Measurements from ENCODE around the gene SREK1IP1. TPM values are rescaled to one million over a fixed set of nuclear protein-coding genes. Genes with fewer than 3 reads are reported as not detected.

Gene SREK1IP1
- total RNA-seq, 1 experiment from 2014 or later: 25.5 TPM

- BruUV-seq (replicated peaks): no TSS peak
- H3K4me3 ChIP-seq (replicated peaks in 1 of 2; ENCODE audit: low read depth in 1 of 2, low read length in 2 of 2): no peak overlapping the region
- H2AFZ ChIP-seq (ENCODE audit: low read depth, low read length, poor library complexity, severe bottlenecking): no peak overlapping the region
- no peaks in the 10 kb centered on the region for H3K9me3 ChIP-seq (ENCODE audit: control insufficient read depth in 1 of 2, insufficient read depth in 1 of 2, low read depth in 1 of 2, low read length in 2 of 2)
- no peaks in the 10 kb centered on the region for H3K4me1 ChIP-seq (ENCODE audit: control insufficient read depth in 1 of 2, insufficient read depth in 2 of 2, low read length in 2 of 2)
- 0 out of 2 replicates have a peak, but pooled peaks cover 5% of the 10 kb centered on the region for H3K27me3 ChIP-seq (ENCODE audit: insufficient read depth, low read length)
- ChIA-PET RAD21 (ENCODE audit: low non-redundant PET in 1 of 2, low total read pairs in 2 of 2, uncharacterized antibody in 2 of 2, unreplicated experiment in 2 of 2) (no interaction called here), POLR2A (no interaction called here), CTCF (no interaction called here)
- H3K9me2 ChIP-seq (ENCODE audit: insufficient read depth): no peaks in the 10 kb centered on the region
- no peaks in the 10 kb centered on the region for H3K36me3 ChIP-seq (ENCODE audit: control insufficient read depth in 1 of 2, insufficient read depth in 2 of 2, low read length in 2 of 2)
- intact Hi-C loops (cut with micrococcal nuclease): no loop called here
- ATAC-seq (no peak), DNase-seq (ENCODE audit: low read depth, low spot score) (no peak)
- H3K27ac ChIP-seq (ENCODE audit: low read depth, low read length): no peak overlapping the region
- no peaks in the 10 kb centered on the region for H4K20me1 ChIP-seq (ENCODE audit: insufficient read depth)
- no peak overlapping the region for H3K4me2 ChIP-seq (ENCODE audit: low read length)
- no peaks in the 10 kb centered on the region for H3K79me2 ChIP-seq (ENCODE audit: insufficient read depth, low read length)
- TF ChIP-seq RAD21 (IDR thresholded peaks at IDR 0.05; ENCODE audit: low read depth) (no peak), SIN3A (IDR thresholded peaks at IDR 0.05; ENCODE audit: low read depth) (no peak), CTCF (IDR thresholded peaks at IDR 0.05 in 2 of 3, conservative IDR thresholded peaks at IDR 0.05 in 1 of 3; ENCODE audit: borderline replicate concordance in 1 of 3, insufficient read depth in 1 of 3, low read depth in 2 of 3, low read length in 2 of 3) (no peak), SP1 (IDR thresholded peaks at IDR 0.05; ENCODE audit: low read depth) (no peak), EGR1 (IDR thresholded peaks at IDR 0.05; ENCODE audit: low read depth) (no peak)
- no peak overlapping the region for H3K9ac ChIP-seq (ENCODE audit: low read length)
Measured at GRCh38 chr5:64685866-64686265, 82.6 kb downstream of the SREK1IP1 start.

GRCh38 chr5:64682608-64683007 lies 85.9 kb downstream of the SREK1IP1 start:
- no peak overlapping the region for H3K4me3 ChIP-seq (replicated peaks in 1 of 2; ENCODE audit: low read depth in 1 of 2, low read length in 2 of 2)
- no peak overlapping the region for H3K9ac ChIP-seq (ENCODE audit: low read length)
- TF ChIP-seq RAD21 (IDR thresholded peaks at IDR 0.05; ENCODE audit: low read depth) (0 out of 2 replicates have a peak, but pooled peaks have one; percentile 14), CBX3 (IDR thresholded peaks at IDR 0.05; ENCODE audit: low read depth) (no peak), CTCF (IDR thresholded peaks at IDR 0.05 in 2 of 3, conservative IDR thresholded peaks at IDR 0.05 in 1 of 3; ENCODE audit: borderline replicate concordance in 1 of 3, insufficient read depth in 1 of 3, low read depth in 2 of 3, low read length in 2 of 3) (peak; percentile 48 to 58 (median 51); a peak in 5 of 6 replicates), JUND (IDR thresholded peaks at IDR 0.05) (no peak), FOSL1 (IDR thresholded peaks at IDR 0.05; ENCODE audit: low read depth) (no peak)
- no peaks in the 10 kb centered on the region for H3K9me3 ChIP-seq (ENCODE audit: control insufficient read depth in 1 of 2, insufficient read depth in 1 of 2, low read depth in 1 of 2, low read length in 2 of 2)
- DNase-seq (ENCODE audit: low read depth, low spot score): peak; percentile 28
- H3K79me2 ChIP-seq (ENCODE audit: insufficient read depth, low read length): no peaks in the 10 kb centered on the region
- RAD21 ChIA-PET (ENCODE audit: low non-redundant PET in 1 of 2, low total read pairs in 2 of 2, uncharacterized antibody in 2 of 2, unreplicated experiment in 2 of 2): no interaction called here
- no peak overlapping the region for H3K4me2 ChIP-seq (ENCODE audit: low read length)
- peak; percentile 96 for ATAC-seq
- POLR2A ChIA-PET: no interaction called here
- H3K27me3 ChIP-seq (ENCODE audit: insufficient read depth, low read length): no peaks in the 10 kb centered on the region
- H3K9me2 ChIP-seq (ENCODE audit: insufficient read depth): no peaks in the 10 kb centered on the region
- CTCF ChIA-PET: interaction anchor here (0.6 to 1.0 kb wide), 2 partner anchors 20 to 75 kb away, joined by 3 to 4 read pairs; no protein-coding TSS in a partner anchor
- intact Hi-C loops (cut with micrococcal nuclease): no loop called here
- no peaks in the 10 kb centered on the region for H4K20me1 ChIP-seq (ENCODE audit: insufficient read depth)
- no peak overlapping the region for H3K27ac ChIP-seq (ENCODE audit: low read depth, low read length)
- H3K36me3 ChIP-seq (ENCODE audit: control insufficient read depth in 1 of 2, insufficient read depth in 2 of 2, low read length in 2 of 2): no peaks in the 10 kb centered on the region
- no peaks in the 10 kb centered on the region for H3K4me1 ChIP-seq (ENCODE audit: control insufficient read depth in 1 of 2, insufficient read depth in 2 of 2, low read length in 2 of 2)
- no peak overlapping the region for H2AFZ ChIP-seq (ENCODE audit: low read depth, low read length, poor library complexity, severe bottlenecking)
- no TSS peak for BruUV-seq (replicated peaks)
